Pancreas (tissue), 10 donors: Measurements from ENCODE around the gene OGT. TPM values are rescaled to one million over a fixed set of nuclear protein-coding genes. Genes with fewer than 3 reads are reported as not detected.

Experiments used
- ATAC-seq, 4 donors: fragments of 200-7000 bp; cut with Tn5 transposase; one replicate each; pipeline versions ENCODE4 v1.8.0 to v1.9.1; 2020; ENCODE audit warnings: mild to moderate bottlenecking in 4 of 4, moderate library complexity in 4 of 4
- DNase-seq, 6 donors: peaks; one replicate each; pipeline ENCODE4 v3.0.0-alpha.2; 2020
- FAIRE-seq: peaks from 2 replicates; lab custom pipeline; 2012; peaks lifted over from hg19 to GRCh38; lab: Jason Lieb, UNC
- H3K27ac ChIP-seq, 4 donors: fragments of 200-600 bp; sonication (generic); 1 replicate in 3 of 4; 2 replicates in 1 of 4; pipeline versions ENCODE4 v1.5.0 to v1.8.0; 2020
- H3K27me3 ChIP-seq, 4 donors: fragments of 200-600 bp; one replicate each; pipeline ENCODE4 v1.8.0; 2021
- H3K36me3 ChIP-seq, 3 donors: fragments of 200-600 bp; sonication (generic) in 1 of 3; one replicate each; pipeline versions ENCODE4 v1.5.0 to v1.8.0; 2020 to 2021
- H3K4me1 ChIP-seq, 3 donors: fragments of 200-600 bp; one replicate each; pipeline ENCODE4 v1.8.0; 2021
- H3K4me3 ChIP-seq, 4 donors: fragments of 200-600 bp; sonication (generic) in 2 of 4; one replicate each; pipeline versions ENCODE4 v1.5.0 to v1.8.0; 2020 to 2021
- H3K9me3 ChIP-seq, 4 donors: fragments of 200-600 bp; one replicate each; pipeline ENCODE4 v1.8.0; 2021
- CTCF ChIP-seq, 4 donors: fragments of 200-600 bp; sonication (generic) in 3 of 4; IDR thresholded peaks; one replicate each; pipeline versions ENCODE4 v1.5.0 to v1.8.0; 2021; ENCODE audit warnings: antibody characterized with exemption in 4 of 4
- WGBS, 2 donors: extraction: QIAGEN DNeasy Blood & Tissue Kit; methylation state at CpG; one replicate each; pipeline ENCODE4 v1.1.7; 2013; 5-methylcytosine and 5-hydroxymethylcytosine counted together
- intact Hi-C, 3 donors: fragments of 100-400 bp; cut with DNase I; formaldehyde crosslinking; loops; one replicate each; pipeline versions ENCODE4 v1.11.1 to v1.14.2; 2022
- polyA plus RNA-seq, 2 donors: library from polyadenylated mRNA; stranded (reverse); fragments of 200-250 nt; gene quantifications; one replicate each; pipeline ENCODE4 v1.2.3, GENCODE V29; 2013
- total RNA-seq, 6 donors: library from RNA; stranded (reverse); fragmentation: NEBNext Ultra II Directional in 4 of 6; extraction: Animal tissue kit (Norgen Biotek cat#: 25700) in 4 of 6; gene quantifications; one replicate each; pipeline versions ENCODE4 v1.2.1 to v1.2.4, GENCODE V29; 2021 to 2023
- donor health status: healthy with polysubstance abuse.
- donor health status: DM: no; HTN: no; CAD: no; lungs with moderate emphysema.
- donor health status: DM: no; HTN: no; CAD: no.
- donor health status: control.
- donor health status: control.
- donor health status: Bipolar disorder and iron deficiency.
- donor health status: DM: yes; HTN: yes; CAD: no.
- donor health status: DM: no; HTN: no; CAD: no.
- donor health status: DM: no; HTN: no; CAD: no.
- donor health status: DM: yes; HTN: yes; CAD: no.

Gene OGT
- total and polyA plus RNA-seq, 8 donors, result 47.8 to 118 (median 74.5) TPM

GRCh38 chrX:71622032-71622575 lies 89.2 kb downstream of the OGT start:
- no peak for TF ChIP-seq CTCF (IDR thresholded peaks at IDR 0.05)
- no peak for DNase-seq
- no peak for FAIRE-seq
- H3K27ac ChIP-seq, result peak overlapping the region in 3 of 4 donors; percentile 29 to 60 (median 48)
- no peaks in the 10 kb centered on the region for H3K36me3 ChIP-seq
- no peak overlapping the region for H3K4me3 ChIP-seq
- no peak for ATAC-seq
- H3K27me3 ChIP-seq, result no peaks in the 10 kb centered on the region
- intact Hi-C loops, result no loop called here
- WGBS, 2 donors, result 87 to 92% methylated on average over 9 of the region's 9 CpGs
- no peaks in the 10 kb centered on the region for H3K4me1 ChIP-seq
- no peaks in the 10 kb centered on the region for H3K9me3 ChIP-seq

DNA sequence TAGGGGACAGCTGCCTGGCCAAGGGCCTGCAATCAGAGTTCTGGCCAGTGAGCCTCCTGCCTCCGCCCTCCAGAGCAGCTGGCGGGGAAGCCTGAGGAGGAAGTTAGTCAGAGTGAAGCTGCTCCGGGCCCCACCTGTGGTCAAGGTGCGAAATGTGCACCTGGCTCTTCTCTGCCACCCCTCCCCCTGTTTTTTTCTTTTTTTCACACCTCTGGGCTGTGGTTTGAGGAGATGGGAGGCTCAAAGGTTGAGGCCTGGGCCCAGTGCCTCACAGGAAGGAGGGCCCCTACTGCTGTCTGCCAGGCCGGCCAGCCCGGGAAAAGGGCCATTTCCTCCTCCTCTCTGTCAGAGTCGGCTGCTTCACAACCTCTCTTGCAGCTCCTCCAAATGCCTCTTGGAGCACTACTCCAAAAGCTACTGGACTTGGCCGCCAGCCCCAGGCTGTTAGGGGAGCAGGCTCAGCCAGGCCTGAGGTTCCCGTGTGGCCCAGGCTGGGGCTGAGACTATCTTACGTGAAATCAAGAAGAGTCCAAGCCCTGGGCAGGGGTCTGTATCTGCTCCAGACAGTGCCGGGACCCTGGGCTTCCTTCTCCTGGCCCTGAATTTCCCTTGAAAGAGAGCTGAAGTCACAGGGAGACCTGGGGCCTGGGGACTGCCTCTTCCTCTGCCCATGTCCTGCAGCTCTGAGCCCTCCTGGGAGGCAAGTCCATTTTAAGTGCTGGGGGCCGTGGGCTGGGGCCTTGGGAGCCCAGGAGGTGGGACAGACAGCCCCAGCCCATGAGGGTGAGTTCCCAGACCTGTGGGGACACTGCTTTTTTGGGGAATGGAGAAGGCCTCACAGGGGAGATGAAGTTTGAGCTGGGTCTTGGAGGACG lies 89.9 kb downstream of the OGT start:
- WGBS, 2 donors, result 33 to 42% methylated on average over 13 of the region's 13 CpGs
- no peaks in the 10 kb centered on the region for H3K9me3 ChIP-seq
- peak; percentile 84 to 89 (median 86) for ATAC-seq
- H3K4me1 ChIP-seq, result no peaks in the 10 kb centered on the region
- no peaks in the 10 kb centered on the region for H3K36me3 ChIP-seq
- intact Hi-C loops, result no loop called here
- peak in 1 of 4 donors; percentile 19 for TF ChIP-seq CTCF (IDR thresholded peaks at IDR 0.05)
- peak; percentile 30 to 84 (median 66) for DNase-seq
- H3K4me3 ChIP-seq, result no peak overlapping the region
- FAIRE-seq, result no peak
- peak overlapping the region in 3 of 4 donors; percentile 43 to 60 (median 48) for H3K27ac ChIP-seq
- H3K27me3 ChIP-seq, result no peaks in the 10 kb centered on the region

- Histone ChIP-seq H3K27ac (no peak overlapping the region), H3K9me3 (no peaks in the 10 kb centered on the region), H3K4me3 (no peak overlapping the region), H3K36me3 (no peaks in the 10 kb centered on the region), H3K27me3 (no peaks in the 10 kb centered on the region), H3K4me1 (no peaks in the 10 kb centered on the region)
- no peak for ATAC-seq
- no peak for TF ChIP-seq CTCF (IDR thresholded peaks at IDR 0.05)
- no peak for FAIRE-seq
- 88 to 97% methylated on average over 3 of the region's 3 CpGs for WGBS, 2 donors
- intact Hi-C loops, result no loop called here
- no peak for DNase-seq
These were observed 90.8 kb downstream of the OGT start for GRCh38 chrX:71623714-71624113.

DNA sequence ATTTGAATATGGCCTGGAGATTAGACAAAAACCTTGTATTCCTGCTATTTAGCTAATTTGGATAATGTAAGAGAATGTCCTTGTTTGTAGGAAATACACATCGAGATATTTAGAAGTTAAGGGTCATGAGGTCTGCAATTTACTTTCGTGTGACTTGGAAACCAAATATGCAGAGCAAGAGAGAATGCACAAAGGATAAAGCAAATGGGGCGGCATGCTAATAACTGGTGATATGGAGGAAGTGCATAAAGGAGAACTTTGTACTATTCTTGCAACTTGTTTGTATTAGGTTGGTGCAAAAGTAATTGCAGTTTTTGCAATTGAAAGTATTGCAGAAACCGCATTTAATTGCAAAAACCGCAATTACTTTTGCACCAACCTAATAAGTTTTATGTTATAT lies 92.6 kb downstream of the OGT start:
- Histone ChIP-seq H3K36me3 (no peaks in the 10 kb centered on the region), H3K4me3 (no peak overlapping the region), H3K9me3 (no peaks in the 10 kb centered on the region), H3K27me3 (no peaks in the 10 kb centered on the region), H3K4me1 (no peaks in the 10 kb centered on the region), H3K27ac (no peak overlapping the region)
- intact Hi-C loops, result no loop called here
- DNase-seq (no peak), FAIRE-seq (no peak), ATAC-seq (no peak)
- WGBS, 2 donors, result 81 to 82% methylated on average over 5 of the region's 5 CpGs
- TF ChIP-seq CTCF (IDR thresholded peaks at IDR 0.05), result no peak

Other genes with a start within 250 kb of the OGT start
- gene NONO, start 249.5 kb upstream of the OGT start, total RNA-seq, result 100 to 1,000 TPM; 137 to 215 (median 178) TPM
- gene NONO, start 249.5 kb upstream of the OGT start, polyA plus RNA-seq, result 100 to 1,000 TPM in 1 of 2 donors, 10 to 100 TPM in 1; 72.0 to 110 TPM
- gene ITGB1BP2, start 231.4 kb upstream of the OGT start, total RNA-seq, result under 1 TPM; 0.13 to 0.58 (median 0.27) TPM
- 1 to 10 TPM; 1.1 to 2.0 TPM for gene ITGB1BP2, start 231.4 kb upstream of the OGT start, polyA plus RNA-seq
- 10 to 100 TPM; 13.5 to 23.2 (median 17.0) TPM for gene TAF1, start 166.7 kb upstream of the OGT start, total RNA-seq
- 10 to 100 TPM in 1 of 2 donors, 1 to 10 TPM in 1; 9.8 to 11.8 TPM for gene TAF1, start 166.7 kb upstream of the OGT start, polyA plus RNA-seq
- gene GCNA, start 45.3 kb downstream of the OGT start, total RNA-seq, result 1 to 10 TPM in 2 of 6 donors, under 1 TPM in 4; 0.63 to 2.0 (median 0.89) TPM
- 1 to 10 TPM; 1.5 to 3.1 TPM for gene GCNA, start 45.3 kb downstream of the OGT start, polyA plus RNA-seq
- under 1 TPM in 4 of 6 donors, not detected in 2; 0.23 to 0.52 (median 0.31) TPM for gene CXCR3, start 85.4 kb downstream of the OGT start, total RNA-seq
- under 1 TPM in 1 of 2 donors, not detected in 1; 0.11 TPM for gene CXCR3, start 85.4 kb downstream of the OGT start, polyA plus RNA-seq
- not detected for gene CXorf49, start 185.2 kb downstream of the OGT start, total RNA-seq
- gene CXorf49, start 185.2 kb downstream of the OGT start, polyA plus RNA-seq, result not detected
- gene CXorf49B, start 230.2 kb downstream of the OGT start, total RNA-seq, result not detected
- not detected for gene CXorf49B, start 230.2 kb downstream of the OGT start, polyA plus RNA-seq